Fibroblast of mammary gland (primary cell): ENCODE results near the gene SCN4B.

ENCODE experiments used
- DNase-seq: peaks from one replicate; pipeline ENCODE4 v3.0.0-alpha.2; 2010; ENCODE audit warnings: low read depth
- H3K4me3 ChIP-seq: 2 replicates; pipeline ENCODE4 v1.5.1; 2011; ENCODE audit warnings: low read depth, mild to moderate bottlenecking, low read length, moderate library complexity; ENCODE audit not compliant: control insufficient read depth
- CTCF ChIP-seq: conservative IDR thresholded peaks from 2 replicates; pipeline ENCODE4 v1.5.1; 2011; ENCODE audit warnings: low read depth, low read length, inconsistent platforms; ENCODE audit not compliant: control insufficient read depth, insufficient read depth

SCN4B gene

GRCh38 chr11:118117790-118118601 is 34.6 kb downstream of the SCN4B start:
- DNase-seq: no peak

GRCh38 chr11:118115048-118115447 is 37.6 kb downstream of the SCN4B start:
- TF ChIP-seq CTCF: no peak
- no peak for DNase-seq
- no peak overlapping the region for H3K4me3 ChIP-seq

More at GRCh38 chr11:118117790-118118601, 34.6 kb downstream of the SCN4B start:
- TF ChIP-seq CTCF: no peak
- no peak overlapping the region for H3K4me3 ChIP-seq

GRCh38 chr11:118114266-118114665 is 38.4 kb downstream of the SCN4B start:
- no peak overlapping the region for H3K4me3 ChIP-seq
- no peak for TF ChIP-seq CTCF
- no peak for DNase-seq

- no peak for TF ChIP-seq CTCF
- H3K4me3 ChIP-seq: no peak overlapping the region
- DNase-seq: no peak
These were observed 39.8 kb downstream of the SCN4B start for GRCh38 chr11:118112711-118113430.

- H3K4me3 ChIP-seq: no peak overlapping the region
- TF ChIP-seq CTCF: no peak
- no peak for DNase-seq
These were observed 40.9 kb downstream of the SCN4B start for GRCh38 chr11:118111744-118112035.

- H3K4me3 ChIP-seq: no peak overlapping the region
- TF ChIP-seq CTCF: no peak
- DNase-seq: no peak
These were observed 41.4 kb downstream of the SCN4B start for GRCh38 chr11:118111019-118111743.
